ENCODE results near the gene RRM2. TPM values are rescaled to one million over a fixed set of nuclear protein-coding genes. Genes with fewer than 3 reads are reported as not detected.

The RRM2 gene
- polyA plus RNA-seq, 1 donor from 2014 or later = 0.57 TPM

- Histone ChIP-seq H3K27ac (ENCODE audit: low read length) (no peak overlapping the region), H3K4me2 (ENCODE audit: low read length) (no peak overlapping the region), H3K9ac (ENCODE audit: low read length) (no peak overlapping the region), H2AFZ (ENCODE audit: low read depth, low read length) (no peak overlapping the region), H3K9me3 (ENCODE audit: low read length) (no peaks in the 10 kb centered on the region), H3K27me3 (ENCODE audit: insufficient read depth, low read depth, low read length) (no peaks in the 10 kb centered on the region), H3K79me2 (replicated peaks; ENCODE audit: insufficient read depth, low read length) (no peaks in the 10 kb centered on the region), H4K20me1 (ENCODE audit: insufficient read depth) (no peaks in the 10 kb centered on the region), H3K9me2 (ENCODE audit: insufficient read depth, low read length) (no peaks in the 10 kb centered on the region), H3K4me3 (ENCODE audit: low read length) (no peak overlapping the region), H3F3A (ENCODE audit: insufficient read depth, low read length, poor library complexity, severe bottlenecking) (no peaks in the 10 kb centered on the region), H3K36me3 (ENCODE audit: insufficient read depth, low read length) (no peaks in the 10 kb centered on the region)
- TF ChIP-seq CTCF (IDR thresholded peaks at IDR 0.05; ENCODE audit: poor library complexity, severe bottlenecking) = no peak
- TF ChIP-seq MXI1 (conservative IDR thresholded peaks at IDR 0.05; ENCODE audit: poor library complexity, severe bottlenecking) = no peak
- TF ChIP-seq, protein P1, sequence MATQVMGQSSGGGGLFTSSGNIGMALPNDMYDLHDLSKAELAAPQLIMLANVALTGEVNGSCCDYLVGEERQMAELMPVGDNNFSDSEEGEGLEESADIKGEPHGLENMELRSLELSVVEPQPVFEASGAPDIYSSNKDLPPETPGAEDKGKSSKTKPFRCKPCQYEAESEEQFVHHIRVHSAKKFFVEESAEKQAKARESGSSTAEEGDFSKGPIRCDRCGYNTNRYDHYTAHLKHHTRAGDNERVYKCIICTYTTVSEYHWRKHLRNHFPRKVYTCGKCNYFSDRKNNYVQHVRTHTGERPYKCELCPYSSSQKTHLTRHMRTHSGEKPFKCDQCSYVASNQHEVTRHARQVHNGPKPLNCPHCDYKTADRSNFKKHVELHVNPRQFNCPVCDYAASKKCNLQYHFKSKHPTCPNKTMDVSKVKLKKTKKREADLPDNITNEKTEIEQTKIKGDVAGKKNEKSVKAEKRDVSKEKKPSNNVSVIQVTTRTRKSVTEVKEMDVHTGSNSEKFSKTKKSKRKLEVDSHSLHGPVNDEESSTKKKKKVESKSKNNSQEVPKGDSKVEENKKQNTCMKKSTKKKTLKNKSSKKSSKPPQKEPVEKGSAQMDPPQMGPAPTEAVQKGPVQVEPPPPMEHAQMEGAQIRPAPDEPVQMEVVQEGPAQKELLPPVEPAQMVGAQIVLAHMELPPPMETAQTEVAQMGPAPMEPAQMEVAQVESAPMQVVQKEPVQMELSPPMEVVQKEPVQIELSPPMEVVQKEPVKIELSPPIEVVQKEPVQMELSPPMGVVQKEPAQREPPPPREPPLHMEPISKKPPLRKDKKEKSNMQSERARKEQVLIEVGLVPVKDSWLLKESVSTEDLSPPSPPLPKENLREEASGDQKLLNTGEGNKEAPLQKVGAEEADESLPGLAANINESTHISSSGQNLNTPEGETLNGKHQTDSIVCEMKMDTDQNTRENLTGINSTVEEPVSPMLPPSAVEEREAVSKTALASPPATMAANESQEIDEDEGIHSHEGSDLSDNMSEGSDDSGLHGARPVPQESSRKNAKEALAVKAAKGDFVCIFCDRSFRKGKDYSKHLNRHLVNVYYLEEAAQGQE (IDR thresholded peaks at IDR 0.05; ENCODE audit: borderline replicate concordance) = no peak
- TF ChIP-seq RAD21 (conservative IDR thresholded peaks at IDR 0.05) = no peak
- no peak for TF ChIP-seq POLR2AphosphoS5 (IDR thresholded peaks at IDR 0.05)
- no peak for TF ChIP-seq EP300 (conservative IDR thresholded peaks at IDR 0.05; ENCODE audit: poor library complexity, severe bottlenecking)
- TF ChIP-seq TAF1 (IDR thresholded peaks at IDR 0.05; ENCODE audit: low read depth) = no peak
- no peak for TF ChIP-seq SMC3 (conservative IDR thresholded peaks at IDR 0.05; ENCODE audit: poor library complexity)
- no peak for TF ChIP-seq EZH2 (IDR thresholded peaks at IDR 0.05; ENCODE audit: borderline replicate concordance, insufficient read depth, low read length, poor library complexity, severe bottlenecking)
Measured at GRCh38 chr2:10172033-10172871, 49.7 kb downstream of the RRM2 start.

DNA sequence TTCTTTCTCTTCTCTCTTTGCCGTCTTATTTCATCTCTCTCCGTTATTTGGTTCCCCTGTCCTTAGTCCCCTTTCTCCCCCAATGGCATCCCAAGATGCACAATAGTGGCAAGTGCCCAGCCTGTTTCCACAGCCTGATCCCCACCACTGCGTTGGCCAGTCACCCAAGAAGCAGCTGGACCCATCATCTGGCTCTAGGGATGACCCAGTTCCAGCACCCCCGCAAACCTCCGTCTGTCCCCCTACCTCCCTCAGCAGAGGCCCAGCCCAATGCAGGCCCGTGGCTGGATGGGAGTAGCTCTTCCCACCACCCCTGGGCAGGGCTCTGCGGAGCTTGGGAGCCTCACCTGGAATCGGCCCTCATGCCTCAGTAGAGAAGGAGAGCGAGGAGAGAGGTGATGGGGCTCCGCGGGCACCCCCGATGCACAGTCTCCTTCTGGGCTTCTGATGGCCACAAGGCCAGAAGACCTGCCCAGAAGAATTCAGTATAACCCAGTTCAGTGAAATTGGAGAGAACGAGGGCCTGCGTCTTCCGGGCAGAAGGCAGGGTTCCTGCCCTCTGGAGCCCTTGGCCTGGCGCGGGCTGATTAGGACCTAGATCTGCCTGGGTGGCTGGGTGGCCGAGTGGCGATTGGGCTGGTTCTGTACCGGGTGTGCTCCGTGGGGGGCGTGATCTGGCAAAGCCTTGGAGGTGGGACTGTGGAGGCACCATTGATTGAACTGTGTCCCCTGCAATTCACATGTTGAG is 50.9 kb downstream of the RRM2 start:
- Histone ChIP-seq H3K79me2 (replicated peaks; ENCODE audit: insufficient read depth, low read length) (no peaks in the 10 kb centered on the region), H3K9me2 (ENCODE audit: insufficient read depth, low read length) (no peaks in the 10 kb centered on the region), H3K4me3 (ENCODE audit: low read length) (no peak overlapping the region), H3K27ac (ENCODE audit: low read length) (no peak overlapping the region), H3F3A (ENCODE audit: insufficient read depth, low read length, poor library complexity, severe bottlenecking) (no peaks in the 10 kb centered on the region), H2AFZ (ENCODE audit: low read depth, low read length) (no peak overlapping the region), H3K27me3 (ENCODE audit: insufficient read depth, low read depth, low read length) (no peaks in the 10 kb centered on the region), H3K9me3 (ENCODE audit: low read length) (no peaks in the 10 kb centered on the region), H3K36me3 (ENCODE audit: insufficient read depth, low read length) (no peaks in the 10 kb centered on the region), H3K4me2 (ENCODE audit: low read length) (no peak overlapping the region), H4K20me1 (ENCODE audit: insufficient read depth) (no peaks in the 10 kb centered on the region), H3K9ac (ENCODE audit: low read length) (no peak overlapping the region)
- no peak for TF ChIP-seq POLR2AphosphoS5 (IDR thresholded peaks at IDR 0.05)
- TF ChIP-seq EP300 (conservative IDR thresholded peaks at IDR 0.05; ENCODE audit: poor library complexity, severe bottlenecking) = no peak
- TF ChIP-seq SMC3 (conservative IDR thresholded peaks at IDR 0.05; ENCODE audit: poor library complexity) = no peak
- no peak for TF ChIP-seq CTCF (IDR thresholded peaks at IDR 0.05; ENCODE audit: poor library complexity, severe bottlenecking)
- no peak for TF ChIP-seq MXI1 (conservative IDR thresholded peaks at IDR 0.05; ENCODE audit: poor library complexity, severe bottlenecking)
- no peak for TF ChIP-seq RAD21 (conservative IDR thresholded peaks at IDR 0.05)
- no peak for TF ChIP-seq TAF1 (IDR thresholded peaks at IDR 0.05; ENCODE audit: low read depth)
- no peak for TF ChIP-seq EZH2 (IDR thresholded peaks at IDR 0.05; ENCODE audit: borderline replicate concordance, insufficient read depth, low read length, poor library complexity, severe bottlenecking)
- TF ChIP-seq, protein P1 (IDR thresholded peaks at IDR 0.05; ENCODE audit: borderline replicate concordance) = no peak

All from neural cell (in vitro differentiated cells).